COLO668 (cell line): ENCODE results near the gene UBTD2.
"Not testable (repeated sequence)": the region's sequence is repeated elsewhere in the genome, so short reads cannot be mapped to it uniquely, and the experiment has no call there.

Source experiments
- DNase-seq: peaks from one replicate; lab custom pipeline; 2025; ENCODE audit not compliant: unreplicated experiment; lab: John Stamatoyannopoulos, UW

Gene UBTD2, protein sequence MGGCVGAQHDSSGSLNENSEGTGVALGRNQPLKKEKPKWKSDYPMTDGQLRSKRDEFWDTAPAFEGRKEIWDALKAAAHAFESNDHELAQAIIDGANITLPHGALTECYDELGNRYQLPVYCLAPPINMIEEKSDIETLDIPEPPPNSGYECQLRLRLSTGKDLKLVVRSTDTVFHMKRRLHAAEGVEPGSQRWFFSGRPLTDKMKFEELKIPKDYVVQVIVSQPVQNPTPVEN

DNA sequence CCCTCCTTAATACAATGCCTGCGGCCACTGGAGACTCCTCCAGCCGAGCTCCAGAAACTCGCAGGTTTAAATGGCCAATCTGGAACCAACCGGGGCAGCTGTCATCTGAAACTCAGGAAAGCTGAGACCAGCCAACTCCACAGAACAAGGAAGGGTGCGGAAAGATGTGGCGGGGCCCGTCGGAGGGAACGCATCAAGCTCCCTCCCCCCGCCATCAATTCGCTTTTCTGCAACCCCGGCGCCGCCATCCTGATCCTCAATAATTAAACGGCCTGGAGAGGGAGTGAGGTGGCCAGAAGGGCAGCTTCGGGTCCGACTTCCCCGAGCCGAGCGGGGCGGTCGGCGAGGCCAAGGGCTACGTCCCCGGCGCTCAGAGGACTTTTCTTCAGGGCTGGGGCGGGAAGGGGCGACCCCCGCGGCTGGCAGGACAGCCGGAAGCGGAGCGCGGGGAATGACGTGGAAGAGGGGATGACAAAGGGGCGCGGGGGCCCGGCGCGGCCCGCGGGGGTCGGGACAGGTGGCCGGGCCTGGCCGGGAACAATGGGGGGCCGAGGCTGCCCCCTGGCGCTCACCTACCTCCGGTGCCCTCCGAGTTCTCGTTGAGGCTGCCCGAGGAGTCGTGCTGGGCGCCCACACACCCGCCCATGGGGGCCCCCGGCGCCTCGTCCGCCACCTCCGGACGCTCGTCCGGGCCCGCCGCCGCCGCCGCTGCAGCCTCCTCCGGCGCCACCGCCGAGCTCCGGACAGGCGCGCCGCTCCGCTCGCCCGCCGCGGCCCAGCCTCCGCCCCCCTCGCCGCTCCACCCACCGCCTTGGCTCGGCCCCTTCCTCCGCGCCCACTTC lies at the start of gene UBTD2:
Gene UBTD2 (minus strand): TSS at position 745 of the 842 bp plus-strand sequence. CDS start 99 bp downstream, at position 646.
- DNase-seq, result peak; percentile 81

DNA sequence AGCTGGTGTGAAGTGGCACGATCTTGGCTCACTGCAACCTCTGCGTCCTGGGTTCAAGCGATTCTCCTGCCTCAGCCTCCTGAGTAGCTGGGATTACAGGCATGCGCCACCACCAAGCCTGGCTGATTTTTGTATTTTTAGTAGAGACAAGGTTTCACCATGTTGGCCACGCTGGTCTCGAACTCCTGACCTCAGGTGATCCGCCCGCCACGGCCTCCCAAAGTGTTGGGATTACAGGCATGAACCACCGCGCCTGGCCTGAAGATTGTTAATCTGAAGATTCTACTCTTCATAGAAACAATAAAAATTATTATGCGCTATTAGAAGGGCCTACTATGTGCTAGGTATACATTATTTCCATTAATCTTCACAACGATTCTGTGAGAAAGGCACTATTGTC lies 43.3 kb upstream of the UBTD2 start:
- not testable (repeated sequence) for DNase-seq

DNA sequence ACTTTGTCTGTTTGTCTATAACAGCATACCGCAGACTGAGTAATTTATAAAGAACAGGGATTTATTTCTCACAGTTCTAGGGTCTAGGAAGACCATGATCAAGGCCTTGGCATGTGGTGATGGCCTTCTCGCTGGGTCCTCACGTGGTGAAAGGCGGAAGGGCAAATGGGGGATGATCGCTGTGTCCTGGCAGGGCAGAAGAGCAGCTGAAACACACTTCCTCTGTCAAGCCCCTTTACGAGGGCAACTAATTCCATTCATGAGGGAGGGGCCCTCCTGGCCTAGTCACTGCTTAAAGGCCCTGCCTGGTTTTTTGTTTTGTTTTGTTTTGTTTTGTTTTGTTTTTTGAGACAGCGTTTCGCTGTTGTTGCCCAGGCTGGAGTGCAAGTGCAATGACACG lies 41.9 kb upstream of the UBTD2 start:
- no peak for DNase-seq

DNA sequence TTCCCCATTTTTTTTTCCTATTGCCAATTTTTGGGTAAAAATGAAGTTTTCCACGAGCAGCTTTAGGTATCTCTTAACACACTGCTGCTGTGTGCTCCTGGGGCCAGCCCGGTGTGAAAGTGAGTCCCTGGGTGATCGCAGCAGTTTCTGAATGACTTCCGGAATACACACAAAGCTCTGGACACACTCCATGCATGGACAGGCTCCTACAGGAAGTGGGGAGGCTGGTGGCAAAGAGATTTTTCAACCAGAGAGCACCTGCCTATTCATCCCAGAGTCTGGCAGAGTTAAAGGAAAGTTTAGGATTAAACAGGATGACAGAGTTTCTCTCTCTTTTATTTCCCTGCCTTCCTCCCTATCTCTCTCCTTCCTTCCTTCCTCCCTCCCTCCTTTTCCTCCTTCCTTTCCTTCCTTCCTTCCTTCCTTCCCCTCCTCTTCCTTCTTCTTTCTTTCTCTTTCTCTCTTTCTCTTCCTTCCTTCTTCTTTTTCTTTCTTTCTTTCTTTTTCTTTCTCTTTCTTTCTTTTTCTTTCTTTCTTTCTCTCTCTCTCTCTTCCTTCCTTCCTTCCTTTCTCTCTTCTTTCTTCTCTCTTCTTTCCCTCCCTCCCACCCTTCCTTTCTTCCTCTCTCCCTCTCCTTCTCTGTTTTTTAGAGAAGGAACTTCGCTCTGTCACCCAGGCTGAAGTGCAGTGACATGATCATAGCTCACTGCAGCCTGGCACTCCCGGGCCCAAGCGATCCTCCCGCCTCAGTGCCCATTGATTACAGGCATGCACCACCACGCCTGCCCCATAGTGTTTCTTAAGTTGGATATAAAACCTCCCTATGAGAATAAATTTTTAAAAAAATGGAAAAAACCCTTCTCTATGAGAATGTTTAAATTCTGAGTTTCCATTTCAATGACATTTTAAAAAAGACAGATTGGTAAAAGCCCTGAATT lies 38.7 kb upstream of the UBTD2 start:
- DNase-seq, result peak; percentile 59

DNA sequence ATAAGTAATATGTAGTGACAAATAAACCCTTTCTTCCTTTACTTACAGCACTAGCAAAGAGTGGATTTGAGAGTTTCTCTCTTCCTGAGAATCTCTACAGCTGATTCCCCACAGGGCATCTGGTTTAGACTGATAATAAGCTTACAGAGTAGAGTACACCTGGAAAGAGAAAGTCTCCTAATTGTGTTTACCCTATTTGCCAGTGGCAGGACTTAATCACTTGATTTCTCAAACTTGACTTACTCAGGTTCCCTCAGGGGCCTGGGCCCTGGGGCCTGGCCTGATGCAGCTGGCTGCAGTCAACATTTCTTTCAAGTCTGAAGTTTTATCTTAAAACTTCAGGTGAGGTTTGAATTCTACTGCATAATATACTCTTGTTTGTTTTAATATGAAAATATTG lies 38.0 kb upstream of the UBTD2 start:
- peak; percentile 10 for DNase-seq

DNA sequence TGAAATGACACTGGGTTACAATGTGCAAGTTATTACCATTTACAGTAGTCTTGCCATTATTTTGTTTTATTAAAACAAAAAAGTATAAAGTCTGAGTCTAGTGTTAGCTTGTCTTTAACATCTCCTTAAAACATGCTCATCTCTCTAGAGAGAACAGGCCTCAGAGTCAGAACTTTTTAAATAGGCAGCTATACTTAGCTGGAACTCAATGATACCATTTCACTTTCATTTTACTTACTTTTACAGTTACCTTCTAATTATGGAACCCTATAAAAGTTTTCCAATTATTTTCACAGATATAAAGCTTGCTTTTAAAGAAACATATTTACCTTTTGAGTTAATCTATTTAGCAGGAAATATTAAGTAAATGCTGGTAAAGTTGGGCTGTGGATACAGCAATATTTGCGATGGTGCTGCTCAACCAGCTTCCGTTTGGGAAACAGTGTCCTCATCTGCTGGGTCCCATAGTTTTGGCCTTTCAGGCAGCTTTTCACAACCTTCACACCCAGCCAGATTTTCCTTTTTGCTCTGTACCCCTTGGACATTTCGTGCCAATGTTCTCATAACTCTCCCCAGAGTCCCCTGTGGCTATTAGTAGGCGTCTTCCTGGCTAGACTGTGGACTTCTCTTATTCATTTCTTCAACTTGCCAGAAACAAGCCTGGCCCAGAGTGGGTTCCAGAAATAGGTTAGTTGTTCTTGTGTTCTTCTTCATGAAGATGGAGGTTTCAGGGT lies 36.3 kb upstream of the UBTD2 start:
- DNase-seq, result no peak

DNA sequence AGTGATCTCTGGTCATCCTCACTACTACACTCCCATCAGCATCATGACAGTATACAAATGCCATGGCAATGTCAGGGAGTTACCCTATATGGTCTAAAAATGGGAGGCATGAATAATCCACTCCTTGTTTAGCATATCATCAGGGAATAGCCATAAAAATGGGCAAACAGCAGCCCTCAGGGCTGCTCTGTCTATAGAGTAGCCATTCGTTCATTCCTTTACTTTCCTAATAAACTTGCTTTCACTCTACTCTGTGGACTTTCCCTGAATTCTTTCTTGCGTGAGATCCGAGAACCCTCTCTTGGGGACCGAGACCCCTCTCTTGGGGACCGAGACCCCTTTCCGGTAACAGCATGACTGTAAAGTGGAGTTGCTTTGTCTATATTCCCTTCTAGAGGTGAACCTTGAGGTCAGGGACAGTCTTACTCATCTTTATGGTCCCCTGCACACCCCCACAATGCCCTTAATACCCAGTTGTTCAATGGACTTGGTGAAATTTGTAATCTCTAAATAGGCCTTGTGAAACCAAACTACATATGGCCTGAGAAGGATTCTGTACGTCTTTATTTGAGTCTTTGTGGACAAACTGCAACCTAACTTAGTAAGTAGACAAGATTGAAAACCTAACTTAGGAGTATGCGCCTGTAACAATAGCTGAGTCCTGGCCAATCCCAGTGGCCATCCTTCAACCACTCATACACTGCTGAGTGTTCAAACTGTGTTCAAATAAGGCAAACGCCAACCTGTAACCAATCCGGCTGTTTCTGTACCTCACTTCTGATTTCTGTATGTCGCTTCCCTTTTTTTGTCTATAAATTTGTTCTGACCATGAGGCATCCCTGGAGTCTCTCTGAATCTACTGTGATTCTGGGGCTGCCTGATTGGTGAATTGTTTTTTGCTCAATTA lies 32.3 kb upstream of the UBTD2 start:
- DNase-seq, result no peak

DNA sequence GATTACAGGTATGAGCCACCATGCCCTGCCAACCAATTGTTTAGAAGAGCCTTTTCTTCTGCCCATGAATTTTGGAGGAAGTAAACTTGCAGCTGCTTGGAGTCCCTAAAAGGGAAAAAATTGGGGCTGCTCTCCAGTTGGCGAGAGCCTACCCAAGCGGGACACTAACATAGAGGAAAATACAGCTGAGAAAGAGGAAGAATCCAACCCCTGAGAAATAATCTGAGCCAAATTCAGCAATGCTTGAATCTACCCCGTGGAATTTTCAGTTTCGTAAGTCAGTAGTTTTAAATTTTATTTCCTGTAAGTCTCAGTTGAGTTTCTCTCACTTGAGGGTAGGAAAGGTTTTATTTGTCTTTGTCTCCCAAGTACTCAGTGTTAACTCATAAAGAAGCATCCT lies 30.4 kb upstream of the UBTD2 start:
- DNase-seq, result no peak

DNA sequence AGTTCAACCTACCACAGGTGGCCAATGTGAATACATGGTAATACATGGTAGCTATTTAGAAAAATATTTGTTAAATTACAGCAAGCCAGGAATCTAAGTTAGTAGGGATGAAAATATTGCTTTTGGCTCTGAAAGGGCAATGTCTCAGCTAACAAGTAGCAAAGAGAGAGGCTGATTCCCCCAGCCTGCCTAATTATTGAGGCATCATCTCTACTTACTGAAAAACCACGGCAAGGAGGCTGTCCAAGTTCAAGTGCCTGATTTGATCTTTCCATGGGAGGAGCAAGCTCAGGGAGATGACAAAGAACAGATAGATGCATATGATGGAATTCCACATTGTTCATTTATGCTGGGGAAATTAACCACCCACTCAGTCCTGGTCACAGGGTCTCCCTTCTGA lies 28.7 kb upstream of the UBTD2 start:
- DNase-seq, result no peak

DNA sequence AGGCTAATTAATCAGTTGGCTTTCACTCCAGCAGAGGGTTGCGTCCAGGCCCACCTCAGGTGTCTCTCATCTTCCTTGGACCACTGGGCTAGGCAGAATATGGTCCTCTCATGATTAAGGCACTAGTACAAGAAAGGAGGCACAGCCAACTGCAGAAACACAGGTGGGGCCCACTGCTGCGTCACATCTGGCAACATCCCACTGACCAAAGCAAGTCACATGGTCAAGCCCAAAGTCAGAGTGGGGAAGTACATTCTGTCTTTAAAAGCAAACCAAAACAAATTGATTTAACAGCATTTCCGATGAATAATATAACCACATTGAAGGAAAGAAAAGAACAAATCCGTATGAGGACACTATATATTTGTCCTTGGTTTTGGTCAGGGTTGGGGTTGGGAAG lies 28.0 kb upstream of the UBTD2 start:
- DNase-seq, result no peak

DNA sequence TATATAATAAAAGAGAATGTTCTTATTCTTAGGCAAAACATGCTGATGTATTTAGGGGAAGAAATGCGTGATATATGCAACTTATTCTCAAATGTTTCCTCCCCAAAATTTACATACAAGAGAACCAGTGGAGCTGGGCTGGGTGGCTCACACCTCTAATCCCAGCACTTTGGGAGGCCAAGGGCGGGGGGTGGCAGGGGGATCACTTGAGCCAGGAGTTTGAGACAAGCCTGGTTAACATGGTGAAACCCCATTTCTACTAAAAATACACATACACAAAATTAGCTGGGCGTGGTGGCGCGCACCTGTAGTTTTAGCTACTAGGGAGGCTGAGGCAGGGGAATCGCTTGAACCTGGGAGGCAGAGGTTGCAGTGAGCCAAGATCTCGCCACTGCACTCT lies 27.5 kb upstream of the UBTD2 start:
- no peak for DNase-seq

DNA sequence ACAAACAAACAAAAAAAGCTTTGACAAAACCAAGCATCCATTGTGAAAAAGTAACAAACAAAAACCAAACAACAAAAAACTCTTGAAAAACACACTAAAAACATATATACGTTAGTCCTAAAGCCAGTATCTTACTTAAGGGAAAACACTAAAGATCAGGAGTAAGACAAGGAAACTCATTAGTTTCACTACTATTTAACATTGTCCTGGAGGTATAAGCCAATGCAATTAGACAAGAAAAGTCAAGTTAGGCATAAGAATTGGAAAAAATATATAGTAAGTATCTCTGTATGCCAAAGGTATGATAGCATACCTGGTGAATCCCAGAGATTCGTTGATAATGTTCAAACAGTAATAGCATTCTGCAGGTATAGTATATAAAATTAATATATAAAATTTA lies 21.8 kb upstream of the UBTD2 start:
- DNase-seq, result no peak

DNA sequence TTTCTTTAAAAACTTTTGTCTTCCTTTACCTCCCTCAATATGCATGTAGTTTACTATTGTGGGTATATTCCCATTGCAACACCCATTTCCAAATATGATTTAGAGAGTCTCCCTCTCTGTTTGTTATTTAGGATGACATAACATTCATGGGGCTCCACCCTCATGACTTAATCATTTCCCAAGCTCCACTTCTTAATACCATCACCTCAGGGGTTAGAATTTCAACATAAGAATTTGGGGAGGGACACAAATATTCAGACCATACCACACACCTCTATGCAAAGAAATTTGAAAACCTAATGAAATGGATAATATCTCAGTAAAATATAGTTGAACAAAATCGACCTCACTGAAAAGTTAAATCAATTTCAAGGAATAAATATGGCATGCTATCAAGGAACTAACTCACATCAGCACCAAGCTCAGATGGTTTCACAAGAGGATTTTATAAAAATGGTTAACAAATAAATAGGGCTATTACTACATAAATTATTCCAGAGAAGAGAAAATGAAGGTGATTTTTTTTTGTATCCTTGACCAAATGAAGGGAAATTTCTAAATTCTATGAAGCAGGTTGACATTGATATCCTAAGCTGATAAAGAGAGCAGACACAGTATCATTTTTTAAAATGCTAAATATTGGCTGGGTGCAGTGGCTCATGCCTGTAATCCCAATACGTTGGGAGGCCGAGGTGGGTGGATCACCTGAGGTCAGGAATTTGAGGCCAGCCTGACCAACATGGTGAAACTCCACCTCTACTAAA lies 20.2 kb upstream of the UBTD2 start:
- DNase-seq, result no peak

DNA sequence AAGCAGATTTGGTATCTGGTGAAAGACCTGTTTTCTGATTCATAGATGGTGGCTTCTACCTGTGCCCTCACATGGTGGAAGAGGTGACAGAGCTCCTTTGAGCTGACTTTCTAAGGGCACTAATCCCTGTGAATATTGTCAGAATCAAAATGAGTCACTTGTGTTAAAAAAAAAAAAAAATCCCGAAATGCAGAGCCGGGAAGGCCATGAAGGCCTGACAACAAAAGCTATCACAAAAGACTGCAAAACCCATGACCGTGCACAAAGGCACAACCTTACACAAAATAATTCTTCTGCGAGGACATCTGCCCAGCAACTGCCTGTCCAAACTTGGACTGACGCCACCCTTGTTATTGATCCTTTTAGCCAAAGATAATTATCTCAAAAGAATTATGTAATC lies 19.6 kb upstream of the UBTD2 start:
- DNase-seq, result no peak

DNA sequence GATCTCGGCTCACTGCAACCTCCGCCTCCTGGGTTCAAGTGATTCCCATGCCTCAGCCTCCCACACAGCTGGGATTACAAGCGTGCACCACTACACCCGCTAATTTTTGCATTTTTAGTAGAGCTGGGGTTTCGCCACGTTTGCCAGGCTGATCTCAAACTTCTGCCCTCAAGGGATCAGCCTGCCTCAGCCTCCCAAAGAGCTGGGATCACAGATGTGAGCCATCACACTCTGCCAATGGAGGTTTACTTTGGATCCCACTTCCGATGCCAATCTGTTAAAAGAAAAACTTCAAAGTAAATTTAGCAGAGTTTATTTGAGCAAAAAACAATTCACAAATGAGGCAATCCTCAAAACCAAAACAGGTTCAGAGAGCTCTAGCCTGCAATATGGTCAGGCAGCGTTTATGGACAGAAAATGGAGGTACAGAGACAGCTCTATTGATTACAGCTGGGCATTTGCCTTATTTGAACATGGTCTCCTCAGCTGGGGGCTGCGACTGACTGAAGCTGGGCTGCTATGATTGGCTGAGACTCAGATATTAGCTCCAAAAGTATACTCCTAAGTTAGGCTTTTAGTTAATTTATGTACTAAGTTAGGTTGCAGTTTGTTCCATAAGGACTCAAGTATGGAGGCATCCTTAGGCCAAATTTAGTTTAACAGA lies 18.6 kb upstream of the UBTD2 start:
- DNase-seq, result no peak

DNA sequence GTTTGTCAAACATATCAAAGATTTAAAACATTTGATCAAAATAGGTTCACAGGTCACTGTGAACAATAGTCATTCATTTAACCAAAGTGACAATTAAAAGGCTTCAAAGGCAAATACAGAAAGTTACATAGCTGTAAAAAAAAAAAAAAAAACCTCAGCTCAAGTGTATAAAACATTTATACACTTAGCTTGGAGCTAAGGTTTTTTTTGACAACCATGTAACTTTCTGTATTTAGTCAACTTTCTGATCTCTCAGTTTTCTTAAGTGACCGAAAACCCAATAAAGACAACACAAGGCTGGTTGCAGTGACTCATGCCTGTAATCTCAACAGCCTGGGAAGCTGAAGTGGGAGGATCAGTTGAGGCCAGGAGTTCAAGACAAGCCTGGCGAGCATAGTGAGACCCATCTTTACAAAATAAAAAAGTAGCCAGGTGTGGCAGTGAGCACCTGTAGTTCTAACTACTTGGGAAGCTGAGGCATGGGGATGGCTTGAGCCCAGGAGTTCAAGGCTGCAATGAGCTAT lies 16.4 kb upstream of the UBTD2 start:
- no peak for DNase-seq

DNA sequence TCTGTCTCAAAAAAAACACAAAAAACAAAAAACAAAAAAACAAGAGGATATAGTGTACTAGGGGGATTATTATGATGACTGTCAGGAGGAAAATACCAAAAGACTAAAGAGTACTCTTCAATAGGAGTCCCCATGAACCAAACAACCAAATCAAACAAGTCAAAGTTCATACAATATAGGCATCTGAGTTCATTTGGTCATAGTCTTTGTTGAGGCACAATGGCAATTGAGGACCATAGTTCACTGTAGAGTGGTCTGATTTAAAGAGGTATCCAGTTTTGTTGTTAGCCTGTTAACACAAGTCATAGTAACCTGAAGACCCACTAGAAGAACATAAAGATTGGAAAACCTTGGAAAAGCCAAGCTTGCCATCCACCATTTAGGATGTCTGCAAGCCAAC lies 11.3 kb upstream of the UBTD2 start:
- no peak for DNase-seq

DNA sequence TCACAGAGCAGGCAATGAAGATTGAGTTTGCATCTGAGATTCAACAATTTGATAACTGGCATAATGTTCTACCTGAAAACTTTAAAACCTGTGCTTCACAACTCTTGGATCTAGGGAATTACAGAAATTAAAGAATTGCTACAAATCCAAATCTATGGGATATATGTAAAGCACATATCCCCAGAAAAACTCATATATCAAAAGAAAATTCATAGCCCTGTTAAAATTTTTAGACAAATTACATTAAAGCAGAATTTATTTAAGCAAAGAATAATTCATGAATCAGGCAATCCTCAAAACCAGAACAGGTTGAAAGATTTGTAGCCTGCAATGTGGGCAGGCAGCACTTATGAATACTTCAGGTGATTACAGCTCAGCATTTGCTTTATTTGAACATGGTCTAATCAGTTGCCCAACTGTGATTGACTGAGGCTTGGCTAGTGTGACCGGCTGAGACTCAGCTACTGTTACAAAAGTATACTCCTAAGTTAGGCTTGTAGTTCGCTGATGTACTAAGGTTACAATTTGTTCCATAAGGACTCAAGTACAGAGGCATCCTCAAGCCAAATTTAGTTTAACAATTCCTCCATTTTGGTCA lies 10.3 kb upstream of the UBTD2 start:
- no peak for DNase-seq
